Glutamatergic neuron (in vitro differentiated cells): ENCODE data around the gene KRT24. TPM values are rescaled to one million over a fixed set of nuclear protein-coding genes. Genes with fewer than 3 reads are reported as not detected.

Source experiments
- DNase-seq: peaks from one replicate; pipeline ENCODE4 v3.0.0; 2022
- H3K27ac Mint-ChIP-seq: one replicate; pipeline ENCODE4 v1.8.0; 2020; ENCODE audit warnings: mild to moderate bottlenecking, mixed read lengths, inconsistent platforms; ENCODE audit not compliant: unreplicated experiment
- H3K27me3 Mint-ChIP-seq: one replicate; pipeline ENCODE4 v1.8.0; 2020; ENCODE audit warnings: mild to moderate bottlenecking, moderate library complexity, mixed read lengths, inconsistent platforms; ENCODE audit not compliant: unreplicated experiment
- H3K36me3 Mint-ChIP-seq: one replicate; pipeline ENCODE4 v1.8.0; 2020; ENCODE audit warnings: mild to moderate bottlenecking, mixed read lengths, inconsistent platforms; ENCODE audit not compliant: unreplicated experiment
- H3K4me1 Mint-ChIP-seq: one replicate; pipeline ENCODE4 v1.8.0; 2020; ENCODE audit warnings: mild to moderate bottlenecking, low read depth, mixed read lengths, inconsistent platforms; ENCODE audit not compliant: unreplicated experiment
- H3K4me3 Mint-ChIP-seq: one replicate; pipeline ENCODE4 v1.8.0; 2020; ENCODE audit warnings: mild to moderate bottlenecking, mixed read lengths, inconsistent platforms; ENCODE audit not compliant: unreplicated experiment
- H3K9me3 Mint-ChIP-seq: one replicate; pipeline ENCODE4 v1.8.0; 2020; ENCODE audit warnings: mild to moderate bottlenecking, moderate library complexity, mixed read lengths, inconsistent platforms; ENCODE audit not compliant: unreplicated experiment
- total RNA-seq: library from RNA; stranded (reverse); fragmentation: NEBNext Ultra II Directional; extraction: Animal tissue kit (Norgen Biotek cat#: 25700); gene quantifications from one replicate; pipeline ENCODE4 v1.2.1, GENCODE V29; 2021; ENCODE audit not compliant: unreplicated experiment
- TF ChIP-seq, protein P1 (sequence below): fragments of 200-600 bp; sonication (generic); IDR thresholded peaks from one replicate; pipeline ENCODE4 v1.5.0; 2021; ENCODE audit not compliant: partially characterized antibody, unreplicated experiment

KRT24 gene
- total RNA-seq, 1 donor from 2014 or later, result not detected

- H3K27me3 Mint-ChIP-seq, result no peaks in the 10 kb centered on the region
- no peaks in the 10 kb centered on the region for H3K4me1 Mint-ChIP-seq
- no peak overlapping the region for H3K4me3 Mint-ChIP-seq
- H3K27ac Mint-ChIP-seq, result no peak overlapping the region
- H3K9me3 Mint-ChIP-seq, result no peaks in the 10 kb centered on the region
- peak; percentile 28 for DNase-seq
- H3K36me3 Mint-ChIP-seq, result no peaks in the 10 kb centered on the region
- TF ChIP-seq, protein P1, sequence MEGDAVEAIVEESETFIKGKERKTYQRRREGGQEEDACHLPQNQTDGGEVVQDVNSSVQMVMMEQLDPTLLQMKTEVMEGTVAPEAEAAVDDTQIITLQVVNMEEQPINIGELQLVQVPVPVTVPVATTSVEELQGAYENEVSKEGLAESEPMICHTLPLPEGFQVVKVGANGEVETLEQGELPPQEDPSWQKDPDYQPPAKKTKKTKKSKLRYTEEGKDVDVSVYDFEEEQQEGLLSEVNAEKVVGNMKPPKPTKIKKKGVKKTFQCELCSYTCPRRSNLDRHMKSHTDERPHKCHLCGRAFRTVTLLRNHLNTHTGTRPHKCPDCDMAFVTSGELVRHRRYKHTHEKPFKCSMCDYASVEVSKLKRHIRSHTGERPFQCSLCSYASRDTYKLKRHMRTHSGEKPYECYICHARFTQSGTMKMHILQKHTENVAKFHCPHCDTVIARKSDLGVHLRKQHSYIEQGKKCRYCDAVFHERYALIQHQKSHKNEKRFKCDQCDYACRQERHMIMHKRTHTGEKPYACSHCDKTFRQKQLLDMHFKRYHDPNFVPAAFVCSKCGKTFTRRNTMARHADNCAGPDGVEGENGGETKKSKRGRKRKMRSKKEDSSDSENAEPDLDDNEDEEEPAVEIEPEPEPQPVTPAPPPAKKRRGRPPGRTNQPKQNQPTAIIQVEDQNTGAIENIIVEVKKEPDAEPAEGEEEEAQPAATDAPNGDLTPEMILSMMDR, result no peak
Observed at GRCh38 chr17:40714473-40714872, 10.9 kb upstream of the KRT24 start.

DNA sequence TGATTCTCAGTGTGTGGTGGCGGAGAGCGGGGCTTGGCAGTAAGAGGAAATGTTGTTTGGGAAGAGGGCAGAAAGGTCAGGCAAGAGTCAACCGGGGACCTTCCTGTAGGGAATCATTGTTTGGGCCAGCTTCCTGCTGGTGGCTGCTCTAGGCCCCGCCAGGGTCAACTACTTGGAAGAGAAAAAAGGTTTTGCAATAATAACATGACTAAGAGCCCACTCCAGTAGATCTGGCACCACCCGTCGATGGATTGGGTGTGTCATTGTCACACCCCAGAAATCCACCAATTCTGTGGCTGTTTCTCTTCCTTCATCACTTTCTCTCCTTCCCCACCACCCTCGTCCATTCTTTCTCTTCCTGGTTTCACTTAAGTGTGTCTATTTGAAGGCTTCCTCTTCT lies 4.2 kb upstream of the KRT24 start:
- Mint-ChIP-seq H3K4me3 (no peak overlapping the region), H3K9me3 (no peaks in the 10 kb centered on the region), H3K27me3 (no peaks in the 10 kb centered on the region), H3K36me3 (no peaks in the 10 kb centered on the region), H3K4me1 (no peaks in the 10 kb centered on the region), H3K27ac (no peak overlapping the region)
- TF ChIP-seq, protein P1, result no peak
- DNase-seq, result no peak

- Mint-ChIP-seq H3K4me1 (no peaks in the 10 kb centered on the region), H3K9me3 (no peaks in the 10 kb centered on the region), H3K27me3 (no peaks in the 10 kb centered on the region), H3K4me3 (no peak overlapping the region), H3K27ac (no peak overlapping the region), H3K36me3 (no peaks in the 10 kb centered on the region)
- no peak for DNase-seq
- TF ChIP-seq, protein P1, result no peak
Observed at GRCh38 chr17:40705584-40705983, 2.0 kb upstream of the KRT24 start.

DNA sequence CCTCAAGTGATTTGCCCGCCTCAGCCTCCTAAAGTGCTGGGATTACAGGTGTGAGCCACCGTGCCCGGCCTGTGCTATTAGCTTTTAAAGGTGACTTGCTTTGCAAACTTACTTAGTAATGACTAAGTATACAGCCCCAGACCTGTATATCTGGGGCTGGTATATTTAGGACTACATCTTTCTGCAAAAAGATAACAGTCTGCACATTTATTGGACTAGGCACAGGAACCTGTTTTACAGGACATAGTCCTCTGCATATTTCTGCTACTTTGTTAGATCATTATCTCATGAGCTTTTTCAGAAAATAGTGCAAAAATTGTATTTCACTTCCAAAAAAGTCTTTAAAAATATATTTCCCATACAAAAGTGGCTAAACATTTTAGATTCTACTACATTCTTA lies 1.3 kb downstream of the KRT24 start:
- Mint-ChIP-seq H3K4me3 (no peak overlapping the region), H3K9me3 (no peaks in the 10 kb centered on the region), H3K36me3 (no peaks in the 10 kb centered on the region), H3K27ac (no peak overlapping the region), H3K4me1 (peaks cover 5% of the 10 kb centered on the region), H3K27me3 (peaks cover 2% of the 10 kb centered on the region)
- TF ChIP-seq, protein P1, result no peak
- no peak for DNase-seq

- TF ChIP-seq, protein P1, result no peak
- Mint-ChIP-seq H3K4me3 (no peak overlapping the region), H3K9me3 (no peaks in the 10 kb centered on the region), H3K27ac (no peak overlapping the region), H3K36me3 (no peaks in the 10 kb centered on the region), H3K27me3 (peaks cover 2% of the 10 kb centered on the region), H3K4me1 (peaks cover 5% of the 10 kb centered on the region)
- no peak for DNase-seq
Observed at GRCh38 chr17:40699853-40700252, 3.7 kb downstream of the KRT24 start.
